Retina (tissue), 1 donor: ENCODE measurements around the gene CHST2.
A peak's percentile ranks its signal among the peaks of the same experiment; 100 is the strongest.
"Not testable (repeated sequence)": the region's sequence is repeated elsewhere in the genome, so short reads cannot be mapped to it uniquely, and the experiment has no call there.

Experiments
- DNase-seq: peaks from one replicate; pipeline ENCODE4 v3.0.0-alpha.2; 2016

Gene CHST2

GRCh38 chr3:143135150-143135549 lies 15.6 kb downstream of the CHST2 start:
- DNase-seq = no peak

- no peak for DNase-seq
Measured at GRCh38 chr3:143137435-143138036, 18.0 kb downstream of the CHST2 start.

GRCh38 chr3:143138953-143139352 lies 19.4 kb downstream of the CHST2 start:
- no peak for DNase-seq

- no peak for DNase-seq
Measured at GRCh38 chr3:143139762-143140161, 20.2 kb downstream of the CHST2 start.

GRCh38 chr3:143140550-143140949 lies 21.0 kb downstream of the CHST2 start:
- DNase-seq = no peak

- DNase-seq = no peak
Measured at GRCh38 chr3:143142354-143142753, 22.8 kb downstream of the CHST2 start.

- DNase-seq = peak; percentile 66
Measured at GRCh38 chr3:143145906-143146305, 26.3 kb downstream of the CHST2 start.

- DNase-seq = no peak
Measured at GRCh38 chr3:143146486-143147274, 27.1 kb downstream of the CHST2 start.

GRCh38 chr3:143147707-143148106 lies 28.1 kb downstream of the CHST2 start:
- DNase-seq = no peak

- DNase-seq = no peak
Measured at GRCh38 chr3:143150071-143150470, 30.5 kb downstream of the CHST2 start.

- DNase-seq = no peak
Measured at GRCh38 chr3:143151004-143151731, 31.6 kb downstream of the CHST2 start.

GRCh38 chr3:143152043-143152442 lies 32.5 kb downstream of the CHST2 start:
- DNase-seq = peak; percentile 9

- DNase-seq = no peak
Measured at GRCh38 chr3:143155756-143156155, 36.2 kb downstream of the CHST2 start.

GRCh38 chr3:143158014-143158988 lies 38.7 kb downstream of the CHST2 start:
- DNase-seq = no peak

- DNase-seq = peak; percentile 15
Measured at GRCh38 chr3:143160437-143160836, 40.9 kb downstream of the CHST2 start.

GRCh38 chr3:143163562-143164100 lies 44.1 kb downstream of the CHST2 start:
- DNase-seq = no peak

- no peak for DNase-seq
Measured at GRCh38 chr3:143165211-143165610, 45.6 kb downstream of the CHST2 start.

GRCh38 chr3:143165612-143166285 lies 46.2 kb downstream of the CHST2 start:
- not testable (repeated sequence) for DNase-seq

- no peak for DNase-seq
Measured at GRCh38 chr3:143166376-143166775, 46.8 kb downstream of the CHST2 start.

GRCh38 chr3:143167969-143168854 lies 48.6 kb downstream of the CHST2 start:
- no peak for DNase-seq

- no peak for DNase-seq
Measured at GRCh38 chr3:143168855-143169192, 49.3 kb downstream of the CHST2 start.
